HepG2 (cell line): ENCODE results near the gene UBR4.

Experiments
- ARID4A ChIP-seq: sonication (generic); formaldehyde crosslinking; IDR thresholded peaks from 2 replicates; pipeline ENCODE4 v1.5.0; 2020; ENCODE audit warnings: mild to moderate bottlenecking, missing genetic modification reagents, borderline replicate concordance
- RORA ChIP-seq: sonication (generic); formaldehyde crosslinking; IDR thresholded peaks from 2 replicates; pipeline ENCODE4 v1.5.0; 2020; ENCODE audit warnings: mild to moderate bottlenecking, missing genetic modification reagents, moderate library complexity

DNA sequence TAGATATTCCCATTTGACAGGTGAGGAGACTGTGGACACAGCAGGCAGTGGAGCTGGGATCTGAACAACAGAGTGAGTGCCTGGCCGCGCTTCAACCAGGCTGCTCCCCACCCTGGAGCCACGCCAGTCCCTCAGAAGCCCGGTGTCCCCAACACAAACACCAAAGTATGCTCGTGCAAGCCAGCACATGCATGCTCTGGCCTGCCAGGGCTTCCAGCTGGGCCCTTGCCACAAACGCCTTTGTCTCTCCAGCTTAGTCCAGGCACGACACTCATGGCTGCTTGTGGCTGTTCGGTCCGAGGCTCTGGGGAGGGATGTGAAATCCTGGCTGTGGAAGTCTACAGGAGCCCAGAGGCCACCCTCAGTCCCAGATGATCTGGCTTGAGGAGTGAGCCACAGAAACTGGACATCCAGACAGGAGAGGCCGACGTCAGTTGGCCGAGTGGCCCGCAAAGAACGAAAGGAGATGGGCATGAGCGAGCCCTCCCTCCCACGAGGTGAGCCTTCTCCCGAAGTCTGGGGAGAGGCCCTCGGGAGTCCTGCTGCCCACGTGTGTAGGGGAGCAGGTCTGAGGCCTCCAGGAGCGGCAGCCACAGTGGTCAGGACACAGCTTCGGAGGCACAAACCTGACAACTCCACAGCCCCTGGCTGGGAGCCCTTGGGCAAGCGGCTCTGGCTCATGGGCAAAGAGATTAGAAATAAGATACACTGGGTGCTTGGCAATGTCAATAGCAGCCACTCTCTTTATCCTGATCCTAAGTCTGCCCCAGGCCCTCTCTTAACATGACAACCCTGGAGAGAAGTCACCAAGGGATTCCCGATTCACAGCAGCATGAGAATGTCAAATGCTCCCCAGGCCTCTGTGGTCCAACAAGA is 136.5 kb downstream of the UBR4 start:
- TF ChIP-seq ARID4A (CRISPR knock-in tag) (no peak), RORA (no peak)
